ENCODE data around the gene ATAD3C. TPM values are rescaled to one million over a fixed set of nuclear protein-coding genes. Genes with fewer than 3 reads are reported as not detected.
"Not testable (repeated sequence)": the region's sequence is repeated elsewhere in the genome, so short reads cannot be mapped to it uniquely, and the experiment has no call there.

The ATAD3C gene
- total and polyA plus RNA-seq, 2 experiments from 2014 or later, result 0.51 TPM; not detected in 1

GRCh38 chr1:1440262-1441001, 9.1 kb upstream of the ATAD3C start:
- TF ChIP-seq EZH2 (IDR thresholded peaks at IDR 0.05; ENCODE audit: insufficient read depth, poor library complexity, severe bottlenecking) (no peak), EZH2phosphoT487 (IDR thresholded peaks at IDR 0.05; ENCODE audit: insufficient read depth, low read depth) (no peak)
- Histone ChIP-seq H3K4me1 (ENCODE audit: insufficient read depth) (no peaks in the 10 kb centered on the region), H3K36me3 (ENCODE audit: low read depth) (no peaks in the 10 kb centered on the region), H3F3A (ENCODE audit: insufficient read depth) (no peaks in the 10 kb centered on the region), H3K4me3 (no peak overlapping the region), H3K4me2 (ENCODE audit: unreplicated experiment) (no peak overlapping the region), H3K27me3 (replicated peaks; ENCODE audit: insufficient read depth) (no peaks in the 10 kb centered on the region), H3K9ac (no peak overlapping the region), H3K27ac (no peak overlapping the region), H4K20me1 (ENCODE audit: insufficient read depth) (no peaks in the 10 kb centered on the region), H2AFZ (no peak overlapping the region), H3K9me3 (ENCODE audit: low read depth) (no peaks in the 10 kb centered on the region), H3K79me2 (ENCODE audit: insufficient read depth) (no peaks in the 10 kb centered on the region), H3K9me2 (ENCODE audit: insufficient read depth) (no peaks in the 10 kb centered on the region)
- WGBS, 2 experiments (ENCODE audit: low coverage in 1 of 2, low lambda C conversion rate in 2 of 2, missing lambda C conversion rate in 2 of 2), result 72 to 77% methylated on average over 21 to 23 of the region's 26 CpGs
- no peak for DNase-seq
- in situ Hi-C loops (cut with MboI), result no loop called here

- H3K9me3 ChIP-seq (ENCODE audit: low read depth), result no peaks in the 10 kb centered on the region
- no peak overlapping the region for H3K4me2 ChIP-seq (ENCODE audit: unreplicated experiment)
- H3K9me2 ChIP-seq (ENCODE audit: insufficient read depth), result no peaks in the 10 kb centered on the region
- H4K20me1 ChIP-seq (ENCODE audit: insufficient read depth), result no peaks in the 10 kb centered on the region
- H3K4me1 ChIP-seq (ENCODE audit: insufficient read depth), result no peaks in the 10 kb centered on the region
- peak; percentile 68 for DNase-seq
- H3K9ac ChIP-seq, result no peak overlapping the region
- H3K27me3 ChIP-seq (replicated peaks; ENCODE audit: insufficient read depth), result no peaks in the 10 kb centered on the region
- H3K4me3 ChIP-seq, result no peak overlapping the region
- H3K27ac ChIP-seq, result no peak overlapping the region
- H3K36me3 ChIP-seq (ENCODE audit: low read depth), result no peaks in the 10 kb centered on the region
- no peaks in the 10 kb centered on the region for H3K79me2 ChIP-seq (ENCODE audit: insufficient read depth)
- 34 to 37% methylated on average over 27 to 29 of the region's 29 CpGs for WGBS, 2 experiments (ENCODE audit: low coverage in 1 of 2, low lambda C conversion rate in 2 of 2, missing lambda C conversion rate in 2 of 2)
- in situ Hi-C loops (cut with MboI), result no loop called here
- TF ChIP-seq EZH2phosphoT487 (IDR thresholded peaks at IDR 0.05; ENCODE audit: insufficient read depth, low read depth), result no peak
- H3F3A ChIP-seq (ENCODE audit: insufficient read depth), result no peaks in the 10 kb centered on the region
- no peak overlapping the region for H2AFZ ChIP-seq
Observed at GRCh38 chr1:1441002-1441888, 8.2 kb upstream of the ATAD3C start.

GRCh38 chr1:1442069-1442770, 7.3 kb upstream of the ATAD3C start:
- Histone ChIP-seq H3K4me1 (ENCODE audit: insufficient read depth) (no peaks in the 10 kb centered on the region), H3K9ac (no peak overlapping the region), H2AFZ (no peak overlapping the region), H3K9me3 (ENCODE audit: low read depth) (no peaks in the 10 kb centered on the region), H3K4me2 (ENCODE audit: unreplicated experiment) (no peak overlapping the region), H3K79me2 (ENCODE audit: insufficient read depth) (no peaks in the 10 kb centered on the region), H4K20me1 (ENCODE audit: insufficient read depth) (no peaks in the 10 kb centered on the region), H3K27me3 (replicated peaks; ENCODE audit: insufficient read depth) (no peaks in the 10 kb centered on the region), H3K36me3 (ENCODE audit: low read depth) (no peaks in the 10 kb centered on the region), H3K9me2 (ENCODE audit: insufficient read depth) (no peaks in the 10 kb centered on the region), H3K27ac (no peak overlapping the region), H3F3A (ENCODE audit: insufficient read depth) (no peaks in the 10 kb centered on the region), H3K4me3 (no peak overlapping the region)
- in situ Hi-C loops (cut with MboI), result no loop called here
- WGBS, 2 experiments (ENCODE audit: low coverage in 1 of 2, low lambda C conversion rate in 2 of 2, missing lambda C conversion rate in 2 of 2), result 89% methylated on average over 32 of the region's 32 CpGs
- no peak for DNase-seq
- TF ChIP-seq EZH2phosphoT487 (IDR thresholded peaks at IDR 0.05; ENCODE audit: insufficient read depth, low read depth) (no peak), EZH2 (IDR thresholded peaks at IDR 0.05; ENCODE audit: insufficient read depth, poor library complexity, severe bottlenecking) (no peak)

GRCh38 chr1:1446631-1447030, 2.9 kb upstream of the ATAD3C start:
- 75 to 90% methylated on average over 13 to 19 of the region's 19 CpGs for WGBS, 2 experiments (ENCODE audit: low coverage in 1 of 2, low lambda C conversion rate in 2 of 2, missing lambda C conversion rate in 2 of 2)
- in situ Hi-C loops (cut with MboI); DNase-seq; H3K9ac ChIP-seq; H3K4me3 ChIP-seq; H4K20me1 ChIP-seq (ENCODE audit: insufficient read depth); H3K36me3 ChIP-seq (ENCODE audit: low read depth); H3K27me3 ChIP-seq (replicated peaks; ENCODE audit: insufficient read depth); H2AFZ ChIP-seq; H3K4me2 ChIP-seq (ENCODE audit: unreplicated experiment); H3K9me2 ChIP-seq (ENCODE audit: insufficient read depth); H3K4me1 ChIP-seq (ENCODE audit: insufficient read depth); H3K9me3 ChIP-seq (ENCODE audit: low read depth); H3K27ac ChIP-seq; H3F3A ChIP-seq (ENCODE audit: insufficient read depth); H3K79me2 ChIP-seq (ENCODE audit: insufficient read depth): not testable (repeated sequence)

- H3K9me2 ChIP-seq (ENCODE audit: insufficient read depth); H3K27me3 ChIP-seq (replicated peaks; ENCODE audit: insufficient read depth); in situ Hi-C loops (cut with MboI); H3F3A ChIP-seq (ENCODE audit: insufficient read depth); H2AFZ ChIP-seq; H3K4me1 ChIP-seq (ENCODE audit: insufficient read depth); H3K27ac ChIP-seq; H3K9ac ChIP-seq; H3K4me2 ChIP-seq (ENCODE audit: unreplicated experiment); H3K9me3 ChIP-seq (ENCODE audit: low read depth); DNase-seq; H4K20me1 ChIP-seq (ENCODE audit: insufficient read depth); H3K79me2 ChIP-seq (ENCODE audit: insufficient read depth); H3K36me3 ChIP-seq (ENCODE audit: low read depth); H3K4me3 ChIP-seq: not testable (repeated sequence)
- WGBS, 2 experiments (ENCODE audit: low coverage in 1 of 2, low lambda C conversion rate in 2 of 2, missing lambda C conversion rate in 2 of 2), result 78 to 82% methylated on average over 10 to 22 of the region's 22 CpGs
Observed at GRCh38 chr1:1450616-1451015, 1.1 kb downstream of the ATAD3C start.

All from GM23248 (cell line).